ENCODE results near the gene SLC6A20.

Gene SLC6A20

GRCh38 chr3:45783667-45784066 is 12.7 kb downstream of the SLC6A20 start:
- Histone ChIP-seq H3K9me3 (peaks cover 0 to 7% (median 6%) of the 10 kb centered on the region in 3 donors), H3K27me3 (no peaks in the 10 kb centered on the region), H3K4me3 (no peak overlapping the region), H3K36me3 (no peaks in the 10 kb centered on the region), H3K4me1 (no peaks in the 10 kb centered on the region), H3K27ac (no peak overlapping the region)
- intact Hi-C loops (cut with DNase I; ENCODE audit: low total_unique reads) = no loop called here
- no peak for DNase-seq
- TF ChIP-seq, protein P1, sequence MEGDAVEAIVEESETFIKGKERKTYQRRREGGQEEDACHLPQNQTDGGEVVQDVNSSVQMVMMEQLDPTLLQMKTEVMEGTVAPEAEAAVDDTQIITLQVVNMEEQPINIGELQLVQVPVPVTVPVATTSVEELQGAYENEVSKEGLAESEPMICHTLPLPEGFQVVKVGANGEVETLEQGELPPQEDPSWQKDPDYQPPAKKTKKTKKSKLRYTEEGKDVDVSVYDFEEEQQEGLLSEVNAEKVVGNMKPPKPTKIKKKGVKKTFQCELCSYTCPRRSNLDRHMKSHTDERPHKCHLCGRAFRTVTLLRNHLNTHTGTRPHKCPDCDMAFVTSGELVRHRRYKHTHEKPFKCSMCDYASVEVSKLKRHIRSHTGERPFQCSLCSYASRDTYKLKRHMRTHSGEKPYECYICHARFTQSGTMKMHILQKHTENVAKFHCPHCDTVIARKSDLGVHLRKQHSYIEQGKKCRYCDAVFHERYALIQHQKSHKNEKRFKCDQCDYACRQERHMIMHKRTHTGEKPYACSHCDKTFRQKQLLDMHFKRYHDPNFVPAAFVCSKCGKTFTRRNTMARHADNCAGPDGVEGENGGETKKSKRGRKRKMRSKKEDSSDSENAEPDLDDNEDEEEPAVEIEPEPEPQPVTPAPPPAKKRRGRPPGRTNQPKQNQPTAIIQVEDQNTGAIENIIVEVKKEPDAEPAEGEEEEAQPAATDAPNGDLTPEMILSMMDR (IDR thresholded peaks at IDR 0.05) = no peak

DNA sequence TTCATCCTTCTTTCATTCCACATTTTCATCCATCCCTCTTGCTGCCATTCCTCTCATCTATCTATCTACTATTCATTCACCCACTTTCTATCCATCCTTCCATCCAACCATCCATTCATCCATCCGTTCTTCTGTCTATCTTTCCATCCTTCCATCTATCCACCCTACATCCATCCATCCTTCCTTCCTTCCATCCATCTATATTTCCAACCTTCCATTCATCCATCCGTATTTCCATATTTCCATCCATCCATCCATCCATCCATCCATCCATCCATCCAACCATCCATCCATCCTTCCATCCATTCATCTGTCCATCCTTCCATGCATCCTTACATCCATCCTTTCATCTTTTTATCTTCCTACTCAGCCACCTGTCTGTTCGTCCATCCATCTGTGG is 14.0 kb downstream of the SLC6A20 start:
- peaks cover 0 to 6% (median 0%) of the 10 kb centered on the region in 3 donors for H3K9me3 ChIP-seq
- H3K27me3 ChIP-seq = no peaks in the 10 kb centered on the region
- no peak for DNase-seq
- no peak overlapping the region for H3K27ac ChIP-seq
- no peaks in the 10 kb centered on the region for H3K4me1 ChIP-seq
- intact Hi-C loops (cut with DNase I; ENCODE audit: low total_unique reads) = no loop called here
- TF ChIP-seq, protein P1 (IDR thresholded peaks at IDR 0.05) = no peak
- H3K4me3 ChIP-seq = no peak overlapping the region
- H3K36me3 ChIP-seq = no peaks in the 10 kb centered on the region

GRCh38 chr3:45781841-45782240 is 14.5 kb downstream of the SLC6A20 start:
- no peaks in the 10 kb centered on the region for H3K4me1 ChIP-seq
- no peak for DNase-seq
- H3K4me3 ChIP-seq = no peak overlapping the region
- no peaks in the 10 kb centered on the region for H3K36me3 ChIP-seq
- TF ChIP-seq, protein P1 (IDR thresholded peaks at IDR 0.05) = no peak
- peaks cover 0 to 2% of the 10 kb centered on the region in 2 donors for H3K27me3 ChIP-seq
- intact Hi-C loops (cut with DNase I; ENCODE audit: low total_unique reads) = no loop called here
- H3K9me3 ChIP-seq = peaks cover 0 to 6% (median 0%) of the 10 kb centered on the region in 3 donors
- H3K27ac ChIP-seq = no peak overlapping the region

DNA sequence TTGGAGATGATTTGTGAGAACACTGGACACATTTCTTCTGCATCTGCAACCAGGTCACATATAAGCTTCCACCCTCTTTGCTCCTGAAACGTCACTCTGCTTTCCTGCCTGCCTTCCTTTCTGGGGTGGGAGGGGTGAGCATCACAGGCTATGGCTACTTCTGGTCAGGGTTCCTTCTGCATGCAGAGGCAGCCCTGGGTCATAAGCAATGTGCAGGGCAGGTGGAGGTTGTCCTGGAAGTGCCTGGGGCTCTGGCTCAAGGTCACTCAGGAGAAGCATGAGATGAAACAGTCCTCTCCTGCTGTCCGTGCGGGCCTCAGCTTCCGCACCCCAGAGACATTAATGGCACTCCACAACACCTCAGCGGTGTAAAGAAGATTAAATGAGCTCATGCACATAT is 15.1 kb downstream of the SLC6A20 start:
- peaks cover 0 to 2% of the 10 kb centered on the region in 2 donors for H3K27me3 ChIP-seq
- H3K4me1 ChIP-seq = no peaks in the 10 kb centered on the region
- no peak for DNase-seq
- H3K4me3 ChIP-seq = no peak overlapping the region
- H3K27ac ChIP-seq = no peak overlapping the region
- intact Hi-C loops (cut with DNase I; ENCODE audit: low total_unique reads) = no loop called here
- no peaks in the 10 kb centered on the region for H3K36me3 ChIP-seq
- TF ChIP-seq, protein P1 (IDR thresholded peaks at IDR 0.05) = no peak
- H3K9me3 ChIP-seq = peaks cover 0 to 6% (median 0%) of the 10 kb centered on the region in 3 donors

DNA sequence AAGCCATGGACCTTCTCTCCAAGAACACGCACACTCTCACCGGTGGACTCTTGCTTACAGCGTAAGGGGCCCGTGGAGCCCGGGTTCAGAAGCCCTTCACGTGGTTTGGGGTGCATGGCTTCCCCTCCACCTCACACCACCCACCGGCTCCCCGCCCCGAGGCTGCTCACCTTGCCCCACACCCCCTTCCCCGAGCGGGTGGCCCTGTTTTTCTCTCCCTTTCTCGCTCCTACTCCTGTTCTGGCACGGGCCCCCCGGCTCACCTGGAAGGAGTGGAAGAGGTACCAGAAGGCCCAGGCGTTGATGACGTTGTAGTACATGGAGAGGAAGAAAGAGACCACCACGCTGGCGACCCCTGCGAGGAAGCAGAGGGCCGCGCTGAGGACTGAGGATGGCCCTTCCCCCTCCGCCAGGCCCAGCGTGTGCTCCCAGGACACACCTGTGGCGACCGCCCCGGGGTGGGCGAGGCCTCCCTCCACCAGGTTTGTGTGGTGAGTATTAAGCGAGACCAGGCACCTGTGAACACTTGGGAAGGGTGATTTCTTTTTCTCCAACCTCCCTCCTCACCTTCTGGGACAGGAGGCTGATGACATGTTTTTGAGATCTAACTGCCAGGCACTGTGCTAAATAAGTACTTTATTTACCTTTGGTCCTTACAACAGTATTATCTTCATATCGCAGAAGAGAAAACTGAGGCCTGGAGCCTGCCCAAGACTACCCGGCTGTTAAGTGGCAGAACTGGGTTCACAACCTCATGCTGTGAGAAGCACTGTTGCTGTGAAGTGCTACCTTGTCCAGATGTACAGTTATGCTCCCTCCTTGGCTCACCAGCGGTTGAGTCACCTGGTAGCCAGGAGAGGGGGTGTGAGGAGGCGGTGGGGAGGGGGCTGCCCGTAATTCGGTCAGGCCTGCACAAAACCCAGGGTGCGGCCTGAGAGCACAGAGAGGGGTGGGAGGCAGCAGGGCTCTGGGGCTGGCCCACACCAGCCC is 16.3 kb downstream of the SLC6A20 start:
- H3K36me3 ChIP-seq = no peaks in the 10 kb centered on the region
- no peak overlapping the region for H3K27ac ChIP-seq
- H3K9me3 ChIP-seq = peaks cover 0 to 5% (median 0%) of the 10 kb centered on the region in 3 donors
- TF ChIP-seq, protein P1 (IDR thresholded peaks at IDR 0.05) = no peak
- peaks cover 0 to 2% of the 10 kb centered on the region in 2 donors for H3K27me3 ChIP-seq
- DNase-seq = no peak
- H3K4me3 ChIP-seq = no peak overlapping the region
- H3K4me1 ChIP-seq = no peaks in the 10 kb centered on the region
- intact Hi-C loops (cut with DNase I; ENCODE audit: low total_unique reads) = no loop called here
